Daoy (cell line): ENCODE data around the gene PRH1. TPM values are rescaled to one million over a fixed set of nuclear protein-coding genes. Genes with fewer than 3 reads are reported as not detected.

Experiments
- DNase-seq: peaks from one replicate; pipeline ENCODE4 v3.0.0-alpha.2; 2015; ENCODE audit warnings: low read depth
- total RNA-seq: library from RNA; depleted of rRNA; stranded (reverse); fragments of >200 nt; shearing (Covaris generic); gene quantifications from 2 replicates; pipeline ENCODE4 v1.2.3, GENCODE V29; 2014; rRNA removed

PRH1 gene
- total RNA-seq = 1.1 and 6.4 TPM in 2 replicates

DNA sequence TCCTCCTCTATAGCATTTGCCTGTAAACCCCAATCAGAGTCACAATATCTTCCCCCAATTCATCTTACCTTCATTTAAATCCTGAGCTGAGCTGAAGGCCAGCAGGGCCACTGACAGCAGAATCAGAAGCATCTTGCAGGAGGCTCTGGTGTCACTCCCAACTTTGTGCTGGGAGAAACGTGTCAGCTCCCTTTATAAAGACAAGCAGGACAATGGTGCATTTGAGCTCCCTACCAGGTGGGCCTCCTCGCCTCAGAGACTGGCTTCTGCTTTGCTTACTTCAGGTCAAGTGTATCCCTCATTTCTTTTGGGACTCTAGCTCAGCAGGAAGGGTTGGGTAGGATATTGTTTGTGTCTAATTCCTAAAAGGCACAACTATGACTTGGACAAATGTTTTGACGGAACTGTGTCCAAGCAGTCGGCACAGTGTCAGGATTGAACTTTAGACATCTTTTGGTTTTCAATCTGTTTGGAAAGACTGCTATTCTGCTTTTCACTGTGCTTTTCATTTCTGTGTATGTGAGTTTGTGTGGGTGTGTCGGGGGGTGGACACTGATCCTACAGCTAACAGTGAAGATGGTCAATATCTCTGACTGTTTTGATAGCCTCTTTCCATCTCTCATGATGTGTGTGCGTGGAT lies at the start of gene PRH1:
Gene PRH1 (minus strand): TSS at position 170 of the 640 bp plus-strand sequence. CDS start 38 bp downstream, at position 132.
- DNase-seq = no peak

DNA sequence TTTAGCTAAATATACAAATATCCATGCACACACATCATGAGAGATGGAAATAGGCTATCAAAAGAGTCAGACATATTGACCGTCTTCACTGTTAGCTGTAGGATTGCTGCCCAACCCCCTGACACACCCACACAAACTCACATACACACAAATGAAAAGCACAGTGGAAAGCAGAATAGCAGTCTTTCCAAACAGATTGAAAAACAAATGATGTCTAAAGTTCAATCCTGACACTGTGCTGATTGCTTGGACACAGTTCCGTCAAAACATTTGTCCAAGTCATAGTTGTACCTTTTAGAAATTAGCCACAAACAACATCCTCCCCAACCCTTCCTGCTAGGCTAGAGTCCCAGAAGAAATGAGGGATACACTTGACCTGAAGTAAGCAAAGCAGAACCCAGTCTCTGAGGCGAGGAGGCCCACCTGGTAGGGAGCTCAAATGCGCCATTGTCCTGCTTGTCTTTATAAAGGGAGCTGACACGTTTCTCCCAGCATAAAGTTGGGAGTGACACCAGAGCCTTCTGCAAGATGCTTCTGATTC lies 44.8 kb upstream of the PRH1 start, which contains the start of gene PRH2:
Gene PRH2 (plus strand): TSS at position 491 of the 541 bp plus-strand sequence. CDS start 38 bp downstream, at position 529.
- DNase-seq = no peak

DNA sequence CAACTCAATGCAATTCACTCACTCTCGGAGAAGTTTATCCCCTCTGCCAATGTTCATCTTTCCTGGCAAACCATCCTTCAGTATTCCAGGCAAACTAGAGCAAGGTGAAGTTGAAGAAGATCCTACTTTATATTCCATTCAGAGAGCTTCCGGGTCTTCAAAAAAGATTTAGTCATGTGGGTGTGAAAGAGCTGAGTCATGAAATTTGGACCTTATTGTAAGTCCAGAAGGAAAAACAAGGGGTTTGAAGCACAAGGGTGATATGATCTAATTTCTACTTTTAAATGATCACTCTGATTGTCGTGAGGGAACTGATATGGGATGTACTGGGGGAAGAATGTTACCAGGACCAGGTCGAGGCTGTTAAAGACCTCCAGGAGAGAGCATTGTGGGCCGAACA lies 42.2 kb upstream of the PRH1 start:
- DNase-seq = no peak

GRCh38 chr12:10919809-10920208 lies 35.8 kb upstream of the PRH1 start:
- no peak for DNase-seq

- DNase-seq = no peak
Measured at GRCh38 chr12:10910380-10910779, 26.3 kb upstream of the PRH1 start.

DNA sequence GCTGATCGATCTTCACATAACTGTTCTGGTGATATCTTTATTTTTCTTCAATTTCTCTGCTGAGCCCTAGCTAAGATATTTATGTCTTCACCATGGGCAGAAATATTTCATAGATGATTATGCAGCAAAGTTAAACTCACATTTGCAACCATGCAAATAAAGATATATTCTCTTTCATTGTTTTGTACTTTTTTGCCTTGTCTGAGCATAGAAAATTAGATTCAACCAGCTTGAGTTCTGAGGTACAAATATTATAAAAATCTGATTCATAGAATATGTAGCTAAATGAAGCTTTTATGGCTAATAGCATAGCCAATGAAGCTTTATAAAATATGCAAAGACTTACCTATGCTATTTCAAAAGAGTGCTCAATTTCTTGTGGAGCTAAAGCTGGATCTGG lies 25.4 kb upstream of the PRH1 start, which contains the start of gene TAS2R13:
Gene TAS2R13 (minus strand): TSS at position 101 of the 400 bp plus-strand sequence. CDS start 264 bp downstream, outside the sequence.
- no peak for DNase-seq

- no peak for DNase-seq
Measured at GRCh38 chr12:10904686-10905085, 20.6 kb upstream of the PRH1 start.

DNA sequence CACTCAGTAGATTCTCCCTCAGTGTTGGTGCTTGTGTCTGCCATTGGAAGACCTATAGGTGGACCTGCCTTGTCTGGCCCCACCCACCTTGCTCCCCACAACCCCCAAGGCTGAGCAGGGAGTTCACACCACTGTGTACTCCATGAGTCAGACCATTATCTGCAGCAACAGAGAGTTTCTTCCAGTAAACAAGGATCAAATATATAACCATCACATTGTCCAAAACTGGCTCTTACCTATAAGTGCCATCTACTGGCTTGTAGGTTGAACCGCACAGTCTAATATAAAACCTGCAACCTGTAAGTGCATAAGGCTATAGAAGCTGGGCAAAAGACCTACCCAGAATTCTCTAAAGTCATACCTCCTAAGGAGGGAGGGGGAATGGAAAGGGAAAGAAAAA lies 17.4 kb upstream of the PRH1 start:
- no peak for DNase-seq

DNA sequence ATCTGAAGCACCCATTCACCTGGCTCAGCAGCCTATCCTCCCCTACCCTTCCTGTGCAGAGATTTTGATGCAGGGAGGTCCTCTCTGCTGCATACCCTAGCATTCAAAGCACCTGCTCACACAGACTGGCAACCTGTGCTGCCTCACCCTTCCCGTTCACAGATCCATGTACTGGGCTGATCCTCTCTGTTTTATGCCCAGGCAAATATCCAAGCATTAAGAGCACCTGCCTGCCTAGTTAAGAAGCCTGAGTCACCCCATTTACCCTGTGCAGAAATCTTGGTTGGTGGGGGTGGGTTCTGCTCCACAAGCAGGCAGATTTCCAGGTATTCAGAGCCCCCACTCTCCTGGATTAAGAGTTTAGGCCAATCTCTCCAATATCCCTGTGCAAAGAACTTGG lies 16.9 kb upstream of the PRH1 start:
- DNase-seq = no peak

DNA sequence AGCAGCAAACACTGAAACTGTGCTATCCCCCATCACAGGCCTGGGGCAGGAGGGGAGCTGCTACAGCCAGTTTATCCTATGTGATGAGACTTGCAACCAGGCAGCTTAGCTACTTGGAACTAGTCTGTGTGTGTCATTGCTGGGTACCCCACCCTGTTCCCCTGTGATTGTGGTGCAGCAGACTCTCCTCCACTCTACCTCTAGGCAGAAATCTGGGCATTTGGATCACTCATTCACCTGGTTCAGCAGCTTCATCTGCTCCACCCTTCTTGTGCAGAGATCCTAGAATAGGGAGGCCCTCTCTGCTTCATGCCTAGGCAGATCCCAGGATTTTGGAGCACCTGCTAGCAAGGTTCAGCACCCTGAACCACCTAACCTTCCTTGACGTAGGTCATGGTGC lies 16.5 kb upstream of the PRH1 start:
- no peak for DNase-seq

- DNase-seq = no peak
Measured at GRCh38 chr12:10896854-10897253, 12.8 kb upstream of the PRH1 start.

GRCh38 chr12:10891937-10892336 lies 7.9 kb upstream of the PRH1 start:
- DNase-seq = no peak

- DNase-seq = no peak
Measured at GRCh38 chr12:10889226-10889625, 5.2 kb upstream of the PRH1 start.

GRCh38 chr12:10873378-10873777 lies 10.7 kb downstream of the PRH1 start:
- DNase-seq = no peak

DNA sequence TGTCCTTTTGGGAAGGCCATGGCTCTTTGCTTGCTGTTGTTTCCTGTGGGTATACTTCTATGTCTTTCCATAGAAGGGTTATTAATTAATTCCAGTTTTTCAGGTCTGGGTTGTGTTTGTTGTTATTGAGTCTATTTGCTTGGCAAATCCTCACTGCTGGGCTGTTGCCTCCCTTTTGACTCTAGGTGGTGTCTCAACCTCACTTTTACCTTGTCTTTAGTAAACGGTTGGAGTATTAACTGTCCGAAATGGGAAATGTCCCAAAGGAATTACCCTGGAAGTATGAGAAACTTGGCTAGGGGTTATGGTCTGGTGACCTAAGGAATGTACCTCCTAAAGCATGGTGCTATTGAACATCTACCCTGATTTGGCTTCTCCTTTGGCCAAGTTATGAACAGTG lies 16.7 kb downstream of the PRH1 start:
- no peak for DNase-seq

DNA sequence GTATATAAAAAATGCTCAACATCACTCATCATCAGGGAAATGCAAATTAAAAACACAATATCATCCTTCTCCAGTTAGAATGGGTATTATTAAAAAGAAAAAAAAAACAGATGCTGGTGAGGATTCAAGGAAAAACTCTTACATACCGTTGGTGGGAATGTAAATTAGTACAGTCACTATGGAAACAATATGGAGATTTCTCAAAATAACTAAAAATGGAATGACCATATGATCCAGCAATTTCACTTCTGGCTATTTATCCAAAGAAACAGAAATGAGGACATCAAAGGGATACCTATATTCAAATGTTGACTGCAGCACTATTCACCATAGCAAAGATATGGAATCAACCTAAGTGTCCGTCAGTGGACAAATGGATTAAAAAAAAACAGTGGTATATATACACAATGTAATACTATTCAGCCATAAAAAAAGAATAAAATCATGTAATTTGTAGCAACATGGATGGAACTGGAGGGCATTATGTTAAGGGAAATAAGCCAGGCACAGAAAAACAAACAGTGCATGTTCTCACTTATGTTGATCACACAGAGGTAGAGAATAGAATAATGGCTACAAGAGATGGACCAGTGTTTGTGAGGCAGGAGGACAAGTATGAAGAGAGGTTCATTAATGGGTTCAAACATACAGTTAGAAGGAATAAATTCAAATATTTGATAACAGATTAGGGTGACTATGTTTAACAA lies 20.4 kb downstream of the PRH1 start:
- DNase-seq = no peak

DNA sequence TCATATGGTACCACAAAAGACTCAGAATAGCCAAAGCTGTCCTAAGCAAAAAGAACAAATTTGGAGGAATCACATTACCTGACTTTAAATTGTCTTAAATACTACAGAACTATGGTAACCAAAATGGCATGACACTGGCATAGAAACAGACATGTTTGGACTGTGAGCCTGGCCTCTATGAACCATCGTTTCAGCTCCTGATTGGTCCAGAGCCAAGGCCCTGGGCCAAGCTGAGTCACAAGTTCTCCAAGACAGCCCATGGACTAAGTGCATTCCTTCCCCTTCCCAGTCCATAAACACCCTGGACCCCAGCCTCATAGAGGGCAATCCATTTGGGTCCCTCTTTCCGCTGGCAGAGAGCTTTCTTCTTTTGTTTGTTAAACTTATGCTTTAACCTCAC lies 22.7 kb downstream of the PRH1 start:
- DNase-seq = no peak

- no peak for DNase-seq
Measured at GRCh38 chr12:10855807-10856206, 28.2 kb downstream of the PRH1 start.

- no peak for DNase-seq
Measured at GRCh38 chr12:10853776-10854175, 30.3 kb downstream of the PRH1 start.

DNA sequence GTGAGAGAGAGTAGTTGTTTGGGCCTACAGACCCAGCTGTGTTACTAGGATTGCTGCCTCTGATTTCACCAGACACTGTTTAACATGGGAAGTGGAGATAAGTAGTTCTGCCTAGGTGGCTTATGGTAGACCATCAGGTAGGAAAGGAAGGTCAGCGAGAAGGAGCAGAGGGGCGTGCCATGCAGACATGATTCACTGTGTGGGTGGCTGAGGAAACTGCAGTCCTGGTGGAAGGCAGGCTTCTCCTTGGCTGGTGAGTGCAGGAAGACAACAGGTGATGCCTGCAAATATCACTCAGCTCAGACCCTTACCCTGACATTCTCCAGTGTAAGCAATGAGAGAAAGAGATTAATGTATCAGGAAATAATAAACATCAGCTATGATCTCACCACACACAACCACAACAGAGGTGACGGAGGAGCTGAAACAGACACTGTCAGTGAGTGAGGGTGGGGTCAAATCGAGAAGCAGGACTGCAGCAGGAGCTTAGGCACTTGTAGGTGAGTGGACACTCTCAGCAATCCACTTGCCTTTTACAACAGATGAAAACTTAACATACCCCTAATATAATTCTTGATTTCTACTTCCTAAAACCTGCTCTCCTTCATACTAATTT lies 32.7 kb downstream of the PRH1 start:
- DNase-seq = no peak

DNA sequence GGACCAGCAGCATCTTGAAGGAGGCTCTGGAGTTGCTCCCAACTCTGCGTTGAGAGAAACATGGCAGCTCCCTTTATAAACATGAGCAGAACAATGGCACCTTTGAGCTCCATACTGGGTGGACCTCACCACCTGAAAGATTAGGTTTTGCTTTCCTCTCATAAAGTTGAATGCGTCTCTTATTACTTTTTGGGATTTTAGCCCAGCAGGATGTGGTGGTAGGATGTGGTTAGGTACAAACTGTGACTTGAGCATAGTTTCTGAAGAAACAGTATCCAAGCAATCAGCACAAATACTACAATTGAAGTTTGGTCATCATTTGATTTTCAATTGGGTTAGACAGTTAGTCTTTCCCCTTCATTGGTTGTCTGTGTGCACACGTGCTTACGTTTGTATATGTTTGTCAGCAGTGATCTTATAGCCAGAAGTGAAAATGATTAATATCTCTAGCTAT lies 34.6 kb downstream of the PRH1 start, which contains the start of gene PRR4:
Gene PRR4 (minus strand): TSS at position 51 of the 454 bp plus-strand sequence. CDS start 38 bp downstream, at position 13.
- no peak for DNase-seq

DNA sequence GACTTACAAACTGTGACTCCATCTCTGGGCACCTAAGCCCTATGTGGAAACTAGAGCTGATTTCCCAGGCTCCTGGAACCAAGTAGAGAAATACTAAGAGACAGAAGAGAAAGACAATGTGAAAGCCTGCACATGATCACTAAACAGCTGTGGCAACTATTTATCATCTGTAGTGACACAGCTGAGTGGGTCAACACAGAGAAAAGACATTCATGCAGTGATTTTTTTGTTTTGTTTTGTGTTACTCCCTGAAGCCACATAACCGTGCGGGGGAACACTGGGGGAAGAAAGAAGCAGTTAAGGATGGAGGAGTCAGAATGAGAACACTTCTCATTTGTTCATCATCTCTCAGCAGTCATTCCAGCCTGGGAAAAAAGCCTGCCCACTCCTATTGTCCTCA lies 36.3 kb downstream of the PRH1 start:
- DNase-seq = no peak
